ENCODE data around the gene NFATC2IP. TPM values are rescaled to one million over a fixed set of nuclear protein-coding genes. Genes with fewer than 3 reads are reported as not detected.

NFATC2IP gene
- total RNA-seq, 2 experiments from 2014 or later = 47.4 to 51.0 TPM

GRCh38 chr16:28903344-28904042 is 47.2 kb upstream of the NFATC2IP start:
- ChIA-PET CTCF (no interaction called here), POLR2A (no interaction called here)
- intact Hi-C loops (cut with DNase I, micrococcal nuclease) = no loop called here
- H3K36me3 Mint-ChIP-seq (ENCODE audit: low read depth) = no peaks in the 10 kb centered on the region
- H3K9me3 Mint-ChIP-seq = no peaks in the 10 kb centered on the region
- ATAC-seq (ENCODE audit: poor library complexity) (no peak), DNase-seq (no peak)
- Histone ChIP-seq H3K4me1 (ENCODE audit: insufficient read depth, low read length) (no peaks in the 10 kb centered on the region), H3K36me3 (ENCODE audit: insufficient read depth, low read length) (peaks cover 18% of the 10 kb centered on the region), H3K4me3 (ENCODE audit: low read length) (no peak overlapping the region), H3K27ac (ENCODE audit: low read depth in 1 of 2, low read length in 2 of 2) (no peak overlapping the region), H3K27me3 (ENCODE audit: control insufficient read depth in 1 of 2, insufficient read depth in 2 of 2, low read length in 2 of 2) (no peaks in the 10 kb centered on the region), H3K9me3 (ENCODE audit: control insufficient read depth in 1 of 2, insufficient read depth in 1 of 2, low read length in 2 of 2) (no peaks in the 10 kb centered on the region)
- no peaks in the 10 kb centered on the region for H3K27me3 Mint-ChIP-seq
- TF ChIP-seq, protein P1, sequence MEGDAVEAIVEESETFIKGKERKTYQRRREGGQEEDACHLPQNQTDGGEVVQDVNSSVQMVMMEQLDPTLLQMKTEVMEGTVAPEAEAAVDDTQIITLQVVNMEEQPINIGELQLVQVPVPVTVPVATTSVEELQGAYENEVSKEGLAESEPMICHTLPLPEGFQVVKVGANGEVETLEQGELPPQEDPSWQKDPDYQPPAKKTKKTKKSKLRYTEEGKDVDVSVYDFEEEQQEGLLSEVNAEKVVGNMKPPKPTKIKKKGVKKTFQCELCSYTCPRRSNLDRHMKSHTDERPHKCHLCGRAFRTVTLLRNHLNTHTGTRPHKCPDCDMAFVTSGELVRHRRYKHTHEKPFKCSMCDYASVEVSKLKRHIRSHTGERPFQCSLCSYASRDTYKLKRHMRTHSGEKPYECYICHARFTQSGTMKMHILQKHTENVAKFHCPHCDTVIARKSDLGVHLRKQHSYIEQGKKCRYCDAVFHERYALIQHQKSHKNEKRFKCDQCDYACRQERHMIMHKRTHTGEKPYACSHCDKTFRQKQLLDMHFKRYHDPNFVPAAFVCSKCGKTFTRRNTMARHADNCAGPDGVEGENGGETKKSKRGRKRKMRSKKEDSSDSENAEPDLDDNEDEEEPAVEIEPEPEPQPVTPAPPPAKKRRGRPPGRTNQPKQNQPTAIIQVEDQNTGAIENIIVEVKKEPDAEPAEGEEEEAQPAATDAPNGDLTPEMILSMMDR (IDR thresholded peaks at IDR 0.05) = no peak
- H3K27ac Mint-ChIP-seq = no peak overlapping the region
- no peaks in the 10 kb centered on the region for H3K4me1 Mint-ChIP-seq (ENCODE audit: low read depth)
- no peak overlapping the region for H3K4me3 Mint-ChIP-seq

DNA sequence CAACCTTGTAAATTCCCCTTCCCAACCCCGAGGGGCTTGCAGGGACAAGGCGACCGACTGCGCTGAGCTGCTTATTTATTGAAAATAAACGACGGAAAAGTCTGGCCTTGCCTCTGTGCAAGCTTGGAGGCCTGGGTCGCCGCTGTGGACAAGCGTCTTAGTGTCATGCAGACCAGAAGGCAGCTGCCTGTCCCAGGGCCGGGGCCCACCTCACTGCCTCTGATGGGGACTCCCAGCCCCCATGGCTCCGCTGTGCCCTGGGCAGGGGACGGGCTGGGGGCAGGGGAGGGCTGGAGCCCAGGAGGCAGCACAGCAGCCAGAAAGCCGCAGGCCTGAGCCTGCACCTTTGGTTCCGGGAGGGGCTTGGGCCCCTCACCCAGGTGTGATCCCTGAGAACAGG is 46.4 kb upstream of the NFATC2IP start:
- CTCF ChIA-PET = no interaction called here
- Mint-ChIP-seq H3K36me3 (ENCODE audit: low read depth) (no peaks in the 10 kb centered on the region), H3K4me3 (no peak overlapping the region), H3K9me3 (no peaks in the 10 kb centered on the region), H3K27me3 (no peaks in the 10 kb centered on the region), H3K27ac (no peak overlapping the region), H3K4me1 (ENCODE audit: low read depth) (no peaks in the 10 kb centered on the region)
- H3K9me3 ChIP-seq (ENCODE audit: control insufficient read depth in 1 of 2, insufficient read depth in 1 of 2, low read length in 2 of 2) = no peaks in the 10 kb centered on the region
- no peaks in the 10 kb centered on the region for H3K27me3 ChIP-seq (ENCODE audit: control insufficient read depth in 1 of 2, insufficient read depth in 2 of 2, low read length in 2 of 2)
- DNase-seq (no peak), ATAC-seq (ENCODE audit: poor library complexity) (no peak)
- TF ChIP-seq, protein P1 (IDR thresholded peaks at IDR 0.05) = no peak
- POLR2A ChIA-PET = no interaction called here
- no peaks in the 10 kb centered on the region for H3K4me1 ChIP-seq (ENCODE audit: insufficient read depth, low read length)
- no peak overlapping the region for H3K27ac ChIP-seq (ENCODE audit: low read depth in 1 of 2, low read length in 2 of 2)
- no peak overlapping the region for H3K4me3 ChIP-seq (ENCODE audit: low read length)
- H3K36me3 ChIP-seq (ENCODE audit: insufficient read depth, low read length) = peaks cover 21% of the 10 kb centered on the region
- intact Hi-C loops (cut with DNase I, micrococcal nuclease) = no loop called here

DNA sequence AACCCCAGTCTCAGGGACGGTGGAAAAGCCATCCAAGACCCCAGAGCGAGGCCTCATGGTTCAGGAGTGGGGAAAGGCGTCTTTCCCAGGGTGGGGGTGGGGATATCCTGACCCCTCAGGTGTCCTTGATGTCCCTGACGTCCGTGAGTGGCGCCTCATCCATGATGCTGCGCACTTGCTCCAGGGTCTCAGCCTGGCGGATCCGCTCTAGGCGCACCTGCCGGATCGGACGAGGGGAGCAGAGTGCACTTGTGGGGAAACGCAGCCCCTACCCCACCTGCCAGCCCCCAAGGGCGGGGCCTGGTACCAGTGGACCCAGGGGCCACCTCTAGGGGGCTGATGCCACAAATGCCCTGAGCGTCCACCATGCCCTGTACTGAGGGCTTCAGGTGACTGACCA is 45.9 kb upstream of the NFATC2IP start:
- ATAC-seq (ENCODE audit: poor library complexity) (no peak), DNase-seq (no peak)
- H3K27ac ChIP-seq (ENCODE audit: low read depth in 1 of 2, low read length in 2 of 2) = no peak overlapping the region
- TF ChIP-seq, protein P1 (IDR thresholded peaks at IDR 0.05) = no peak
- Mint-ChIP-seq H3K36me3 (ENCODE audit: low read depth) (no peaks in the 10 kb centered on the region), H3K9me3 (no peaks in the 10 kb centered on the region), H3K27me3 (no peaks in the 10 kb centered on the region), H3K27ac (no peak overlapping the region), H3K4me1 (ENCODE audit: low read depth) (no peaks in the 10 kb centered on the region), H3K4me3 (no peak overlapping the region)
- no peaks in the 10 kb centered on the region for H3K9me3 ChIP-seq (ENCODE audit: control insufficient read depth in 1 of 2, insufficient read depth in 1 of 2, low read length in 2 of 2)
- no peak overlapping the region for H3K4me3 ChIP-seq (ENCODE audit: low read length)
- intact Hi-C loops (cut with DNase I, micrococcal nuclease) = no loop called here
- ChIA-PET CTCF (no interaction called here), POLR2A (no interaction called here)
- H3K36me3 ChIP-seq (ENCODE audit: insufficient read depth, low read length) = peaks cover 21% of the 10 kb centered on the region
- H3K27me3 ChIP-seq (ENCODE audit: control insufficient read depth in 1 of 2, insufficient read depth in 2 of 2, low read length in 2 of 2) = no peaks in the 10 kb centered on the region
- no peaks in the 10 kb centered on the region for H3K4me1 ChIP-seq (ENCODE audit: insufficient read depth, low read length)

All from CD4-positive, alpha-beta T cell (primary cell).